ENCODE results near the gene ARHGEF28.

The ARHGEF28 gene

DNA sequence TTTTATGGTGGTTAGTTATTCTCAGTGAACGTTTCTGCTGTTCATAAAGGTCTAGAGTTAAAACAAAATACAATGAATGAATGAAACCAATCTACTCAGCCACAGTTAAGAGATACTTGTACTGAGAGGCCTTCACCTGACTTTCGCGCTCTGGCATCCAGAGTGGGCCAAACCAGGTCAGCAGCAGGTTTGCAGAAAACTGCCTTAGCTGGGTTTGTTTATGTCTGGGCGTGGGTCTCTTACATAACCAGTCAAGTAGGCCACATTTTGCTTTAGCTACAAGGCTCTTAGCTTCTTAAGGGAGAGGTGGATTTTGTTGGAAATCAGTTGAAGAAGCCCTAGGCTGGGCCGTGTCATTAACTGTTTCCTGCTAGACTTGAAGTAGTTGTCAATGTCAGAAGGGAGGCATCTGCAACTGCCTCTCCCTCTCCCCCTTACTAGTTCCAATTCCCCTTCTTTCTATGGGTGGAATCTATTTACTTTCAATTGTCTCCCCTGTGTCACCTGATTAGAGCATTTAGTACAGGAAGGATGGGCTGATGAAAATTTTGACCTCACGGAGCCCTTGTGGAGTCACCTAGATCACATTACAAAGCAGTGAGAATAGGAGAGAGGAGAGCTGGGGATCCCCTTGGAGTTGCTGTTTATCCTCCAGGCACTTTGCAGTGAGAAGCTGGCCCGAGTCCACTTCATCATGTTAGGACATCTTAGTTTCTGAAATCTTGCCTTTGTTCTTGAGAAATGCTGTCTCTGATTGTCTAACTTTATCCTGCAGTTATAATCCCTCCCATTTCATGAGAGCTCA lies 200.5 kb downstream of the ARHGEF28 start:
- ChIA-PET CTCF (interaction anchor here (1.1 to 1.6 kb wide), 4 partner anchors 9 to 481 kb away, joined by 3 to 6 read pairs (median 4); no protein-coding TSS in a partner anchor), POLR2A (no interaction called here)
- TF ChIP-seq, protein P1, sequence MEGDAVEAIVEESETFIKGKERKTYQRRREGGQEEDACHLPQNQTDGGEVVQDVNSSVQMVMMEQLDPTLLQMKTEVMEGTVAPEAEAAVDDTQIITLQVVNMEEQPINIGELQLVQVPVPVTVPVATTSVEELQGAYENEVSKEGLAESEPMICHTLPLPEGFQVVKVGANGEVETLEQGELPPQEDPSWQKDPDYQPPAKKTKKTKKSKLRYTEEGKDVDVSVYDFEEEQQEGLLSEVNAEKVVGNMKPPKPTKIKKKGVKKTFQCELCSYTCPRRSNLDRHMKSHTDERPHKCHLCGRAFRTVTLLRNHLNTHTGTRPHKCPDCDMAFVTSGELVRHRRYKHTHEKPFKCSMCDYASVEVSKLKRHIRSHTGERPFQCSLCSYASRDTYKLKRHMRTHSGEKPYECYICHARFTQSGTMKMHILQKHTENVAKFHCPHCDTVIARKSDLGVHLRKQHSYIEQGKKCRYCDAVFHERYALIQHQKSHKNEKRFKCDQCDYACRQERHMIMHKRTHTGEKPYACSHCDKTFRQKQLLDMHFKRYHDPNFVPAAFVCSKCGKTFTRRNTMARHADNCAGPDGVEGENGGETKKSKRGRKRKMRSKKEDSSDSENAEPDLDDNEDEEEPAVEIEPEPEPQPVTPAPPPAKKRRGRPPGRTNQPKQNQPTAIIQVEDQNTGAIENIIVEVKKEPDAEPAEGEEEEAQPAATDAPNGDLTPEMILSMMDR (IDR thresholded peaks at IDR 0.05; ENCODE audit: control extremely low read depth, extremely low read depth, low read depth, missing control alignments) = no peak
- no peak for DNase-seq (ENCODE audit: extremely low spot score)

DNA sequence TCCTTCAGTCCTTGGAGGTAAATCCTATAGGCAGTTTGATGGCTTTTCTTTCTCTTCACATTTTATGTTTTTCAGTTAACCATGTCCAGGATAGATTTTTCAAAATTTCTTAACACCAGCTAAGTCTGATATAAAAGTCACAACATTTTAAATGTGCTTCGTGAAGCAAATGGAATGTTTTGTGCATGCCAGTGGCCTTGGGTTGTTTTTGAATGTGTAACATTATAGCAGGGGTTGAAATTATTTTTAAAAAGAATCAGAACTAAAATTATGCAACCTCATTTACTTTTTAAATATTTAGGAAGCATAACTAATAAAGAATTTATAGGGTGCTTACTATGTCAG lies 201.1 kb downstream of the ARHGEF28 start:
- TF ChIP-seq, protein P1 (IDR thresholded peaks at IDR 0.05; ENCODE audit: control extremely low read depth, extremely low read depth, low read depth, missing control alignments) = no peak
- ChIA-PET CTCF (interaction anchor here (1.1 to 1.6 kb wide), 5 partner anchors 9 to 481 kb away, joined by 3 to 6 read pairs (median 4); no protein-coding TSS in a partner anchor), POLR2A (no interaction called here)
- no peak for DNase-seq (ENCODE audit: extremely low spot score)

DNA sequence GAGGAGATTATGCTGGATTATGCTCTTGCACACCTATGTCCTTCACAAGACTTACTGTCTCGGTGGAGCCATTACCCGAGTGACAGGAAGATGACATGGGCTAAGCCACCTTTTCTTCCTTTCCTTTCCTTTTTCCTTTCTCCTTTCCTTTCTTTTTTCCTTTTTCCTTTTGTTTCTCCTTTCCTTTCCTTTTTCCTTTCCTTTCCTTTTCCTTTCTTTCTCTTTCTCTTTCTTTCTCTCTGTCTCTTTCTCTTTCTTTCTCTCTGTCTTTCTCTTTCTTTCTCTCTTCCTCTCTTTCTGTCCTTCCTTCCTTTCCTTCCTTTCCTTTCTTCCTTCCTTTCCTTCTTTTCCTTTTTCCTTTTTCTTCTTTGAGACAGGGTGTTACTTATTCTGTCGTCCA lies 202.5 kb downstream of the ARHGEF28 start:
- ChIA-PET POLR2A (no interaction called here), CTCF (interaction anchor here (0.9 kb wide), 1 partner anchor 12 kb away, joined by 3 read pairs; no protein-coding TSS in a partner anchor)
- DNase-seq (ENCODE audit: extremely low spot score) = no peak
- TF ChIP-seq, protein P1 (IDR thresholded peaks at IDR 0.05; ENCODE audit: control extremely low read depth, extremely low read depth, low read depth, missing control alignments) = no peak

DNA sequence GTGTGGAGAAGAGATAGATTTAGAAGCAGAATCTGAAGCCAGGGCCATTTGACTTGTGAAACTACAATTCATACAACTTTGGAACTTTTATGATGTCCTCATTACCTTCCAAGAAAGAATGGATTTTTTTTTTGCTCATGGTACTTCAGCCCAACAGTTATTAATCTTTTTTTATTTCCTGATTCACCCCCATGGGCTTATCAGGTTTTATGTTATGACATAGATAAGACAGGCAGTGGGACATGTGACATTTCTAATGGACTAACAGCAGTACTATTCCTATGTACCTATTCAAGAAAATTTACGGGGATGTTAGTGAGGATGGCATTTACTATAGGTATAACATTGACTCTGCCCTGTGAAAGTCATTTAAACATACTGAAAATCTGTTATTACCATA lies 204.7 kb downstream of the ARHGEF28 start:
- TF ChIP-seq, protein P1 (IDR thresholded peaks at IDR 0.05; ENCODE audit: control extremely low read depth, extremely low read depth, low read depth, missing control alignments) = no peak
- POLR2A ChIA-PET = no interaction called here
- CTCF ChIA-PET = no interaction called here
- no peak for DNase-seq (ENCODE audit: extremely low spot score)

DNA sequence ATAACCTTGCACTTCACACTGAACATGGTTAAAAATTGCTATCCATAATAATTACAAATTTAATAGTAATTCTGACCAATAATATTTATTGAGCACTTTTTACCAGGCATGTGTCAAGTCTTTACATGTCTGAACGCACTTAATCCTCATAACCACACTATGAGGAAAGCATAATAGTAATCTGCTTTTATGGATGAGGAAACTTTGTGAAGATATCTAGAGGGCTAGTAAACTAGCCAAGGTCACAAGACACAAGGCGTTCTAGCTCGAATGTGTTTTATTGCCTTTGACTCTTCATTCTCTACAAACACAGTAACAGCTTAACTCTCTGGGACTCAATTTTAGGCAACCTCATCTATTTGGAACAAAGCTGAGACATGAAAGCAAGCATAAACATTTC lies 205.1 kb downstream of the ARHGEF28 start:
- no peak for DNase-seq (ENCODE audit: extremely low spot score)
- CTCF ChIA-PET = interaction anchor here (1.6 to 2.0 kb wide), 2 partner anchors 13 to 16 kb away, joined by 4 read pairs; no protein-coding TSS in a partner anchor
- POLR2A ChIA-PET = no interaction called here
- TF ChIP-seq, protein P1 (IDR thresholded peaks at IDR 0.05; ENCODE audit: control extremely low read depth, extremely low read depth, low read depth, missing control alignments) = no peak

DNA sequence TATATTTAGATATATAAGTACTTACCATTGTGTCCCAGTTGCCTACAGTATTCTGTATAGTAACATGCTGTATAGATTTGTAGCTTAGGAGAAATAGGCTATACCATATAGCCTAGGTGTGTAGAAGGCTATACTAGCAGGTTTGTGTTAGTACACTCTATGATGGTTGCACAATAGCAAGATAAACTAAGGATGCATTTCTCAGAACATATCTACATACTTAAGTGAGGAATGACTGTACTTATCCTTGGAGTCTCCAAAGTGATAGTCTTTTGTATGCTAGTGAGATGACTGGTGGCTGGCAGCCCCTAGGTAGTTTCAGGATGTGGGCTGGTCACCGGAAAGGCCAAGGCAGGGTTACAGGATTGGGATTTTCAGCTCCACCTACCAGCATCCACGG lies 208.7 kb downstream of the ARHGEF28 start:
- TF ChIP-seq, protein P1 (IDR thresholded peaks at IDR 0.05; ENCODE audit: control extremely low read depth, extremely low read depth, low read depth, missing control alignments) = no peak
- ChIA-PET POLR2A (no interaction called here), CTCF (no interaction called here)
- no peak for DNase-seq (ENCODE audit: extremely low spot score)
